NCI-H446 (cell line): ENCODE measurements around the gene PHAF1.

Experiments used
- DNase-seq, 2 experiments: peaks; one replicate each; lab custom pipeline; 2025; lab: John Stamatoyannopoulos, UW

Gene PHAF1

GRCh38 chr16:67163164-67163998, 53.6 kb downstream of the PHAF1 start:
- DNase-seq = peak in 1 of 2 experiments; percentile 40

GRCh38 chr16:67163999-67164558, 54.3 kb downstream of the PHAF1 start:
- DNase-seq = no peak

- DNase-seq = no peak
These were observed 54.9 kb downstream of the PHAF1 start, which contains the start of gene HSF4 for GRCh38 chr16:67164599-67165061. TSS of gene HSF4 (plus strand) at chr16:67164745. CDS start at chr16:67164812, 67 bp downstream.

GRCh38 chr16:67165121-67166078, 55.7 kb downstream of the PHAF1 start:
- DNase-seq = no peak

GRCh38 chr16:67166110-67166547, 56.4 kb downstream of the PHAF1 start:
- DNase-seq = no peak

- DNase-seq = no peak
These were observed 56.9 kb downstream of the PHAF1 start for GRCh38 chr16:67166598-67167168.

- DNase-seq = no peak
These were observed 57.8 kb downstream of the PHAF1 start for GRCh38 chr16:67167588-67167987.

- DNase-seq = no peak
These were observed 59.3 kb downstream of the PHAF1 start for GRCh38 chr16:67169011-67169451.

- DNase-seq = peak in 1 of 2 experiments; percentile 33
These were observed 60.0 kb downstream of the PHAF1 start for GRCh38 chr16:67169642-67170167.

GRCh38 chr16:67170168-67170948, 60.6 kb downstream of the PHAF1 start, which contains the start of gene NOL3:
TSS of gene NOL3 (plus strand) at chr16:67170538.
- peak; percentile 55 to 74 for DNase-seq

GRCh38 chr16:67170949-67171649, 61.4 kb downstream of the PHAF1 start:
- no peak for DNase-seq

GRCh38 chr16:67173323-67173722, 63.6 kb downstream of the PHAF1 start:
- no peak for DNase-seq

- no peak for DNase-seq
These were observed 64.3 kb downstream of the PHAF1 start for GRCh38 chr16:67173808-67174705.

GRCh38 chr16:67174706-67175231, 65.0 kb downstream of the PHAF1 start:
- no peak for DNase-seq

- no peak for DNase-seq
These were observed 66.9 kb downstream of the PHAF1 start for GRCh38 chr16:67176662-67177061.

- DNase-seq = no peak
These were observed 68.3 kb downstream of the PHAF1 start for GRCh38 chr16:67177743-67178699.

- no peak for DNase-seq
These were observed 69.8 kb downstream of the PHAF1 start for GRCh38 chr16:67179421-67180080.
